ENCODE measurements around the gene SNX10.

GRCh38 chr7:26385240-26385639 lies 93.6 kb downstream of the SNX10 start:
- TF ChIP-seq CTCF (IDR thresholded peaks at IDR 0.05) (no peak), POLR2AphosphoS5 (IDR thresholded peaks at IDR 0.05; ENCODE audit: insufficient read depth in 1 of 2, low read depth in 1 of 2) (no peak), POLR2A (IDR thresholded peaks at IDR 0.05) (no peak)
